ENCODE data around the gene CKAP2L.

CKAP2L gene

GRCh38 chr2:112791693-112792230 lies 27.4 kb upstream of the CKAP2L start:
- no peak for DNase-seq

- no peak for DNase-seq
Observed at GRCh38 chr2:112791019-112791418, 26.6 kb upstream of the CKAP2L start.

GRCh38 chr2:112790305-112790704 lies 25.9 kb upstream of the CKAP2L start:
- DNase-seq: no peak

- no peak for DNase-seq
Observed at GRCh38 chr2:112789186-112789585, 24.8 kb upstream of the CKAP2L start.

GRCh38 chr2:112788653-112789052 lies 24.2 kb upstream of the CKAP2L start:
- no peak for DNase-seq

GRCh38 chr2:112787729-112788393 lies 23.5 kb upstream of the CKAP2L start:
- DNase-seq: no peak

GRCh38 chr2:112787294-112787693 lies 22.9 kb upstream of the CKAP2L start:
- DNase-seq: no peak

- no peak for DNase-seq
Observed at GRCh38 chr2:112784199-112785189, 20.1 kb upstream of the CKAP2L start, which contains the start of gene IL1A. TSS of gene IL1A (minus strand) at chr2:112784493. CDS start at chr2:112783770, 723 bp downstream.

- DNase-seq: no peak
Observed at GRCh38 chr2:112783187-112783714, 18.8 kb upstream of the CKAP2L start.

GRCh38 chr2:112782234-112782799 lies 17.9 kb upstream of the CKAP2L start:
- no peak for DNase-seq

- no peak for DNase-seq
Observed at GRCh38 chr2:112779598-112779997, 15.2 kb upstream of the CKAP2L start.

GRCh38 chr2:112777036-112777435 lies 12.6 kb upstream of the CKAP2L start:
- DNase-seq: no peak

GRCh38 chr2:112776113-112776512 lies 11.7 kb upstream of the CKAP2L start:
- DNase-seq: no peak

GRCh38 chr2:112774536-112775285 lies 10.3 kb upstream of the CKAP2L start:
- no peak for DNase-seq

GRCh38 chr2:112773556-112773955 lies 9.1 kb upstream of the CKAP2L start:
- DNase-seq: no peak

- no peak for DNase-seq
Observed at GRCh38 chr2:112772911-112773475, 8.6 kb upstream of the CKAP2L start.

GRCh38 chr2:112772322-112772721 lies 7.9 kb upstream of the CKAP2L start:
- no peak for DNase-seq

- no peak for DNase-seq
Observed at GRCh38 chr2:112768432-112768831, 4.0 kb upstream of the CKAP2L start.

GRCh38 chr2:112767693-112768330 lies 3.4 kb upstream of the CKAP2L start:
- DNase-seq: no peak

GRCh38 chr2:112765251-112765650 lies 842 bp upstream of the CKAP2L start:
- no peak for DNase-seq

GRCh38 chr2:112762276-112762675 lies 2.1 kb downstream of the CKAP2L start:
- no peak for DNase-seq

Data from NCI-H2081 (cell line).